GM12878 (cell line): ENCODE measurements around the gene BGLAP. TPM values are rescaled to one million over a fixed set of nuclear protein-coding genes. Genes with fewer than 3 reads are reported as not detected.
A peak's percentile ranks its signal among the peaks of the same experiment; 100 is the strongest.
"Not testable (repeated sequence)": the region's sequence is repeated elsewhere in the genome, so short reads cannot be mapped to it uniquely, and the experiment has no call there.

Experiments
- ATAC-seq: fragments of 200-7000 bp; cut with Tn5 transposase; 3 replicates; pipeline ENCODE4 v1.9.1; 2020; ENCODE audit warnings: mild to moderate bottlenecking, moderate library complexity
- BruUV-seq: library from RNA; stranded (reverse); fragments of 400-500 nt; replicated peaks from 2 replicates; lab custom pipeline; 2021; lab: Mats Ljungman, UMichigan
- CTCF ChIA-PET: fragments of 300-600 bp; sonication (Branson Sonifier 250); formaldehyde crosslinking; extraction: SDS; loops from one replicate; lab custom pipeline; 2021; ENCODE audit warnings: inconsistent platforms; lab: Yijun Ruan, JAX
- POLR2A ChIA-PET: fragments of 350-600 bp; formaldehyde crosslinking; extraction: SDS; loops from one replicate; lab custom pipeline; 2021; ENCODE audit warnings: inconsistent platforms; lab: Charles Lee
- RAD21 ChIA-PET: fragments of 300-600 bp; sonication (Branson Sonifier 250); formaldehyde crosslinking; loops from one replicate; lab custom pipeline; 2023; ENCODE audit warnings: antibody characterized with exemption; ENCODE audit not compliant: unreplicated experiment; lab: Charles Lee
- SMC1A ChIA-PET: fragments of 300-600 bp; sonication (Branson Sonifier 250); formaldehyde crosslinking; loops from one replicate; lab custom pipeline; 2023; ENCODE audit not compliant: unreplicated experiment, uncharacterized antibody; lab: Charles Lee
- DNase-seq: peaks from one replicate; pipeline ENCODE4 v3.0.0-alpha.2; 2011; ENCODE audit warnings: low read depth, low spot score
- FAIRE-seq: peaks from 3 replicates; lab custom pipeline; 2011; peaks lifted over from hg19 to GRCh38; lab: Jason Lieb, UNC
- H2AFZ ChIP-seq: 2 replicates; pipeline ENCODE4 v1.6.0; 2011; ENCODE audit warnings: low read depth, low read length, control low read depth; ENCODE audit not compliant: control insufficient read depth
- H3K27ac ChIP-seq: 2 replicates; pipeline ENCODE4 v1.5.1; 2011; ENCODE audit warnings: control low read depth; ENCODE audit not compliant: control insufficient read depth, insufficient read depth
- H3K27me3 ChIP-seq, 2 experiments: replicated peaks in 1 of 2; 2 replicates each; pipeline versions ENCODE4 v1.6.0 to v1.6.1; 2011; ENCODE audit warnings: low read length in 1 of 2; ENCODE audit not compliant: control insufficient read depth in 2 of 2, insufficient read depth in 2 of 2
- H3K36me3 ChIP-seq, 2 experiments: 2 replicates each; pipeline ENCODE4 v1.5.1; 2011; ENCODE audit warnings: low read length in 1 of 2; ENCODE audit not compliant: control insufficient read depth in 2 of 2, insufficient read depth in 2 of 2
- H3K4me1 ChIP-seq: 2 replicates; pipeline ENCODE4 v1.6.1; 2011; ENCODE audit warnings: mild to moderate bottlenecking, low read length, moderate library complexity, mixed read lengths; ENCODE audit not compliant: control insufficient read depth, insufficient read depth
- H3K4me2 ChIP-seq: 2 replicates; pipeline ENCODE4 v1.6.0; 2011; ENCODE audit warnings: control low read depth; ENCODE audit not compliant: control insufficient read depth, insufficient read depth
- H3K4me3 ChIP-seq: fragments of 200-600 bp; sonication (generic); 2 replicates; pipeline ENCODE4 v1.5.1; 2016
- H3K79me2 ChIP-seq: 2 replicates; pipeline ENCODE4 v1.6.0; 2011; ENCODE audit warnings: low read length; ENCODE audit not compliant: control insufficient read depth, insufficient read depth
- H3K9ac ChIP-seq: 2 replicates; pipeline ENCODE4 v1.8.0; 2011; ENCODE audit warnings: low read length, control low read depth, mixed read lengths; ENCODE audit not compliant: control insufficient read depth, insufficient read depth
- H3K9me3 ChIP-seq: replicated peaks from 3 replicates; pipeline ENCODE4 v1.5.1; 2011; ENCODE audit warnings: mild to moderate bottlenecking, low read length; ENCODE audit not compliant: control insufficient read depth, insufficient read depth
- H4K20me1 ChIP-seq: 2 replicates; pipeline ENCODE4 v1.6.0; 2011; ENCODE audit not compliant: control insufficient read depth, insufficient read depth
- CEBPZ ChIP-seq: fragments of 150-350 bp; IDR thresholded peaks from 2 replicates; pipeline ENCODE4 v1.6.1; 2016; ENCODE audit warnings: low read depth, low read length
- FOXM1 ChIP-seq: IDR thresholded peaks from 2 replicates; pipeline ENCODE4 v1.6.1; 2012; ENCODE audit warnings: low read depth, mild to moderate bottlenecking, inconsistent platforms, low read length, moderate library complexity
- NFIC ChIP-seq: IDR thresholded peaks from 2 replicates; pipeline ENCODE4 v1.6.1; 2012; ENCODE audit warnings: low read depth, mild to moderate bottlenecking, inconsistent platforms, low read length, moderate library complexity
- RUNX3 ChIP-seq: IDR thresholded peaks from 2 replicates; pipeline ENCODE4 v1.6.1; 2012; ENCODE audit warnings: low read length, inconsistent platforms
- SREBF2 ChIP-seq: IDR thresholded peaks from 2 replicates; pipeline ENCODE4 v1.6.1; 2012; ENCODE audit warnings: mild to moderate bottlenecking, low read length
- TBL1XR1 ChIP-seq: IDR thresholded peaks from 2 replicates; pipeline ENCODE4 v1.6.1; 2012; ENCODE audit warnings: low read depth, low read length, improper control_type of control experiment
- TCF7 ChIP-seq: IDR thresholded peaks from 2 replicates; pipeline ENCODE4 v1.6.1; 2014; ENCODE audit warnings: antibody characterized with exemption, borderline replicate concordance
- ZNF24 ChIP-seq: fragments of 450-650 bp; IDR thresholded peaks from 2 replicates; pipeline ENCODE4 v1.6.1; 2017; ENCODE audit warnings: antibody characterized with exemption, mild to moderate bottlenecking
- WGBS: methylation state at CpG from one replicate; pipeline ENCODE4 v1.1.6; 2016; ENCODE audit warnings: low lambda C conversion rate; ENCODE audit not compliant: insufficient replicate concordance, insufficient coverage; ENCODE audit errors: missing lambda C conversion rate; 5-methylcytosine and 5-hydroxymethylcytosine counted together
- in situ Hi-C: fragments of 300-500 bp; cut with MboI; formaldehyde crosslinking; loops from 9 replicates; pipeline ENCODE4 v1.14.3; 2018; ENCODE audit warnings: mixed read lengths
- intact Hi-C: fragments of 100-400 bp; cut with micrococcal nuclease; formaldehyde crosslinking; loops from one replicate; pipeline ENCODE4 v1.14.2; 2022; ENCODE audit not compliant: unreplicated experiment
- polyA plus RNA-seq, 11 experiments: library from polyadenylated mRNA; depleted of rRNA in 4 of 11; unstranded in 6 of 11; stranded (reverse) in 5 of 11; fragments of >200 nt; fragmentation: Nextera tagmentation in 4 of 11; fragmentation: Illumina TruSeq in 1 of 11; extraction: Ambion mirVana in 4 of 11; extraction: Trizol in 1 of 11; gene quantifications; 1 replicate in 1 of 11; 2 replicates in 10 of 11; pipeline versions ENCODE4 v1.2.1 to v1.2.3, GENCODE V29; 2011 to 2016; ENCODE audit warnings: inconsistent platforms in 2 of 11, missing spikeins in 2 of 11, low read depth in 1 of 11
- total RNA-seq, 4 experiments: library from RNA; depleted of rRNA in 3 of 4; stranded (reverse); fragments of >200 nt in 3 of 4; fragmentation: Illumina TruSeq in 1 of 4; extraction: Trizol in 1 of 4; gene quantifications; 2 replicates each; pipeline versions ENCODE4 v1.2.1 to v1.2.3, GENCODE V29; 2013 to 2021

BGLAP gene
- total and polyA plus RNA-seq, 10 of the 15 experiments (the other 5 are each of a cell fraction or from before 2014, with no cell fraction given), result 0.20 to 1.8 (median 0.40) TPM; not detected in 3

- TF ChIP-seq TCF7, result no peak
- no peak for TF ChIP-seq SREBF2
- TF ChIP-seq FOXM1, result no peak
- no peak for TF ChIP-seq RUNX3
- TF ChIP-seq NFIC, result no peak
- no peak for TF ChIP-seq TBL1XR1
- TF ChIP-seq ZNF24, result no peak
- no peak for TF ChIP-seq CEBPZ
Measured at GRCh38 chr1:156214024-156214748, 27.8 kb upstream of the BGLAP start (continued).

DNA sequence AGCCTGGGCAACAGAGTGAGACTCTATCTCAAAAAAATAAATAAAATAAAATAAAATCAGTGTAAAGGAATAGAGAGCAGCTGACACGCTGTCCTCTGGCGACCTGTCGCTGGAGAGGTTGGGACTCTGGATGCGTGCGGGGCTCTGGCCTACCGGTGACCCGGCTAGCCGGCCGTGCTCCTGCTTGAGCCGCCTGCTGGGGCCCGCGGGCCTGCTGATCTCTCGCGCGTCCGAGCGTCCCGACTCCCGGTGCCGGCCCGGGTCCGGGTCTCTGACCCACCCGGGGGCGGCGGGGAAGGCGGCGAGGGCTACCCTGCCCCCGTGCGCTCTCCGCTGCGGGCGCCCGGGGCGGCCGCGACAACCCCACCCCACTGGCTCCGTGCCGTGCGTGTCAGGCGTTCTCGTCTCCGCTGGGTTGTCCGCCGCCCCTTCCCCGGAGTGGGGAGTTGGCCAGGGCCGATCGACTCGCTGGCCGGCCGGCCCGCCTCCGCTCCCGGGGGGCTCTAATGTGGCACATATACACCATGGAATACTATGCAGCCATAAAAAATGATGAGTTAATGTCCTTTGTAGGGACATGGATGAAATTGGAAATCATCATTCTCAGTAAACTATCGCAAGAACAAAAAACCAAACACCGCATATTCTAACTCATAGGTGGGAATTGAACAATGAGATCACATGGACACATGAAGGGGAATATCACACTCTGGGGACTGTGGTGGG lies 25.5 kb upstream of the BGLAP start:
- SMC1A ChIA-PET, H3K27me3 ChIP-seq, intact Hi-C loops, CTCF ChIA-PET, H3K9me3 ChIP-seq, H3K36me3 ChIP-seq, BruUV-seq, H3K9ac ChIP-seq, H2AFZ ChIP-seq, RAD21 ChIA-PET, H3K4me2 ChIP-seq, in situ Hi-C loops, ATAC-seq, H4K20me1 ChIP-seq, DNase-seq, H3K4me3 ChIP-seq, H3K27ac ChIP-seq: not testable (repeated sequence)
- Histone ChIP-seq H3K79me2 (peaks cover 30% of the 10 kb centered on the region), H3K4me1 (peaks cover 24% of the 10 kb centered on the region)
- FAIRE-seq, result peak; percentile 100
- 81% methylated on average over 46 of the region's 55 CpGs for WGBS
- POLR2A ChIA-PET, result interaction anchor here (0.5 kb wide), 1 partner anchor 47 kb away, joined by 4 read pairs; no protein-coding TSS in a partner anchor
